ENCODE results near the gene ARX. TPM values are rescaled to one million over a fixed set of nuclear protein-coding genes. Genes with fewer than 3 reads are reported as not detected.

The ARX gene
- total and polyA plus RNA-seq, 2 of the 8 experiments (the other 6 are each of a cell fraction or from before 2014, with no cell fraction given), result not detected

DNA sequence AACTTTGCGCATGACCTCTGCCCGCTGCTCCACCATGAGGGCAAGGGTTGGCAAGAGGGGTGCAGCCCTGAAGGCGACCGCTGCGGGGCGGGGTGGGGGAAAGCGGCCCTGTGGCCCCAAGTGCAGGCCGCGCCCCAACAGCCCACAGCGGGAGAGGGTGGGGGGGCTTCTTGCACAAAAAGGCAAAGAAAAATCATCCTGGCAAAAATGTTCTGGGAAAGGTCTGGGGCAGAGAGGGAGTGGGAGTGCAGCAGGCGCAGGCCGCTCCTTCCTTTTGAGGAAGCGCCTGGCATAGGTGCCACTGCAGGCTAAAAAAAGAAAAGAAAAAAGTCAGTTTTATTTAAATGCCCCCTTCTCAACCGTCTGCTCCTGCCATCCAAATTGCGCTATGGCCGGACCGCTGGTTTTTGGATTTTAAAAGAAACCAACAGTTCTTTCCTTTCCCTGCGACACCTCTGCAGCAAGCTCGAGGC is 1.4 kb downstream of the ARX start:
- peaks cover 3% of the 10 kb centered on the region; the same call in 1 of the 2 replicates for H3K23me2 ChIP-seq (ENCODE audit: low read depth, low read length)
- H3K23ac ChIP-seq (ENCODE audit: insufficient read length), result no peak overlapping the region
- no peak overlapping the region for H3K9ac ChIP-seq (replicated peaks in 1 of 4; ENCODE audit: extremely low read depth in 1 of 4, low read depth in 3 of 4, low read length in 3 of 4)
- FAIRE-seq (no peak), DNase-seq (ENCODE audit: low read depth in 1 of 2, low spot score in 2 of 2) (no peak)
- H2BK12ac ChIP-seq (ENCODE audit: low read depth, low read length), result no peak overlapping the region
- no peak overlapping the region for H3K4me3 ChIP-seq (ENCODE audit: extremely low read depth in 1 of 4, insufficient read depth in 2 of 4, low read depth in 3 of 4, low read length in 4 of 4)
- peaks cover 0 to 19% (median 15%) of the 10 kb centered on the region in 4 experiments for H3K4me1 ChIP-seq (replicated peaks in 1 of 4; ENCODE audit: control insufficient read depth in 3 of 4, insufficient read depth in 4 of 4, low read length in 3 of 4)
- peaks cover 3 to 8% of the 10 kb centered on the region in 2 experiments for H4K20me1 ChIP-seq (replicated peaks in 1 of 2; ENCODE audit: control insufficient read depth in 1 of 2, insufficient read depth in 2 of 2, low read length in 2 of 2)
- H3K27me3 ChIP-seq (replicated peaks in 1 of 4; ENCODE audit: control insufficient read depth in 3 of 4, extremely low read depth in 1 of 4, insufficient read depth in 3 of 4, low read length in 3 of 4), result peaks cover 70 to 98% (median 91%) of the 10 kb centered on the region in 4 experiments
- no peak overlapping the region for H2BK5ac ChIP-seq (ENCODE audit: low read depth, low read length)
- H2BK15ac ChIP-seq (ENCODE audit: low read length), result no peak overlapping the region
- H4K8ac ChIP-seq (ENCODE audit: extremely low read depth, insufficient read depth, low read length), result no peak overlapping the region
- no peak overlapping the region for H3K27ac ChIP-seq (ENCODE audit: low read depth, low read length)
- H2BK20ac ChIP-seq (ENCODE audit: low read length), result no peak overlapping the region
- TF ChIP-seq EZH2 (IDR thresholded peaks at IDR 0.05; ENCODE audit: low read depth, low read length, severe bottlenecking) (peak; percentile 70), RNF2 (IDR thresholded peaks at IDR 0.05; ENCODE audit: borderline replicate concordance, low read depth, low read length, missing control alignments, poor library complexity, severe bottlenecking) (peak; percentile 96), EGR1 (IDR thresholded peaks at IDR 0.05; ENCODE audit: borderline replicate concordance, low read depth, low read length) (no peak), SUZ12 (IDR thresholded peaks at IDR 0.05; ENCODE audit: low read length) (peak; percentile 65; the same call in 1 of the 2 replicates)
- no peaks in the 10 kb centered on the region for H3K79me2 ChIP-seq (ENCODE audit: control insufficient read depth in 1 of 2, insufficient read depth in 2 of 2, low read length in 2 of 2)
- H2BK120ac ChIP-seq (replicated peaks; ENCODE audit: low read depth, low read length), result no peak overlapping the region
- no peak overlapping the region for H3K56ac ChIP-seq (replicated peaks; ENCODE audit: insufficient read length, low read depth, low read length)
- no peak overlapping the region for H4K91ac ChIP-seq (replicated peaks; ENCODE audit: insufficient read length, low read length)
- WGBS, 2 experiments (ENCODE audit: extremely low coverage in 1 of 2, insufficient coverage in 1 of 2, insufficient read length in 1 of 2, insufficient replicate concordance in 2 of 2, low coverage in 1 of 2, low lambda C conversion rate in 2 of 2, missing lambda C conversion rate in 1 of 2), result 6% methylated on average over 15 of the region's 19 CpGs; no CpG with 5 or more reads in 1 of the 2 experiments
- no peak overlapping the region for H2AK5ac ChIP-seq (ENCODE audit: low read depth, low read length)
- H3K36me3 ChIP-seq (ENCODE audit: control insufficient read depth in 2 of 4, insufficient read depth in 4 of 4, low read length in 3 of 4), result no peaks in the 10 kb centered on the region
- no peak overlapping the region for H3K18ac ChIP-seq (ENCODE audit: extremely low read depth, low read length)
- no peak overlapping the region for H2AFZ ChIP-seq (ENCODE audit: low read length)
- H3K9me3 ChIP-seq (ENCODE audit: insufficient read depth in 2 of 2, low read depth in 1 of 2, low read length in 1 of 2), result no peaks in the 10 kb centered on the region
- H3K79me1 ChIP-seq (ENCODE audit: low read depth, low read length), result no peaks in the 10 kb centered on the region
- H3K4me2 ChIP-seq (ENCODE audit: insufficient read depth in 1 of 2, low read depth in 2 of 2, low read length in 2 of 2), result peak overlapping the region in 1 of 2 experiments; percentile 73; a peak in 1 of 4 replicates
- H4K5ac ChIP-seq (ENCODE audit: insufficient read length, low read depth, low read length), result no peak overlapping the region
- no peak overlapping the region for H3K14ac ChIP-seq (ENCODE audit: insufficient read length)
- H3K4ac ChIP-seq (replicated peaks; ENCODE audit: insufficient read length, low read depth, low read length), result no peak overlapping the region
- ChIA-PET POLR2A (ENCODE audit: partially characterized antibody) (no interaction called here), CTCF (ENCODE audit: partially characterized antibody) (interaction anchor here (1.5 kb wide), 1 partner anchor 129 kb away, joined by 7 read pairs; no protein-coding TSS in a partner anchor)
